Suppressor macrophage (primary cell): ENCODE measurements around the gene RAD17.
"Not testable (repeated sequence)": the region's sequence is repeated elsewhere in the genome, so short reads cannot be mapped to it uniquely, and the experiment has no call there.

ENCODE experiments used
- DNase-seq, 4 experiments: peaks; one replicate each; pipeline ENCODE4 v3.0.0-alpha.2; 2020 to 2022

Gene RAD17

GRCh38 chr5:69378376-69378775, 8.8 kb downstream of the RAD17 start:
- DNase-seq = no peak

DNA sequence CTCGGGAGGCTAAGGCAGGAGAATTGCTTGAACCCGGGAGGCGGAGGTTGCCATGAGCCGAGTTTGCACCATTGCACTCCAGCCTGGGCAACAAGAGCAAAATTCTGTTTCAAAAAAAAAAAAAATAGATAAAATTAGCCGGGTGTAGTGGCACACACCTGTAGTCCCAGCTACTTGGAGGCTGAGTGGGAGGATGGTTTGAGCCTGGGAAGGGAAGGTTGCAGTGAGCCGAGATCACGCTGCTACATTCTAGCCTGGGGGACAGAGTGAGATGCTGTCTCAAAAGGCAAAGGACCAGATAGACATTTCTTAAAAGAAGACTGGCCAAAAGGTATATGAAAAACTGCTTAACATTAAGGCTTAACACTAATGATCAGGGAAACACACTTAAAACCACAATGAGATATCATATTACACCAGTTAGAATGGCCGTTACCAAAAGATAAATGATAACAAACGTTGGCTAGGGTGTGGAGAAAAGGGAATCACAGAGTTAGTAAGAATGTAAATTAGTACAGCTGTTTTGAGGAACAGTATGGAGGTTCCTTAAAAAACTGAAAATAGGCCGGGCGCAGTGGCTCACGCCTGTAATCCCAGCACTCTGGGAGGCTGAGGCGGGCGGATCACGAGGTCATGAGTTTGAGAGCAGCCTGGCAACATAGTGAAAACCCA, 35.2 kb downstream of the RAD17 start:
- DNase-seq = no peak

DNA sequence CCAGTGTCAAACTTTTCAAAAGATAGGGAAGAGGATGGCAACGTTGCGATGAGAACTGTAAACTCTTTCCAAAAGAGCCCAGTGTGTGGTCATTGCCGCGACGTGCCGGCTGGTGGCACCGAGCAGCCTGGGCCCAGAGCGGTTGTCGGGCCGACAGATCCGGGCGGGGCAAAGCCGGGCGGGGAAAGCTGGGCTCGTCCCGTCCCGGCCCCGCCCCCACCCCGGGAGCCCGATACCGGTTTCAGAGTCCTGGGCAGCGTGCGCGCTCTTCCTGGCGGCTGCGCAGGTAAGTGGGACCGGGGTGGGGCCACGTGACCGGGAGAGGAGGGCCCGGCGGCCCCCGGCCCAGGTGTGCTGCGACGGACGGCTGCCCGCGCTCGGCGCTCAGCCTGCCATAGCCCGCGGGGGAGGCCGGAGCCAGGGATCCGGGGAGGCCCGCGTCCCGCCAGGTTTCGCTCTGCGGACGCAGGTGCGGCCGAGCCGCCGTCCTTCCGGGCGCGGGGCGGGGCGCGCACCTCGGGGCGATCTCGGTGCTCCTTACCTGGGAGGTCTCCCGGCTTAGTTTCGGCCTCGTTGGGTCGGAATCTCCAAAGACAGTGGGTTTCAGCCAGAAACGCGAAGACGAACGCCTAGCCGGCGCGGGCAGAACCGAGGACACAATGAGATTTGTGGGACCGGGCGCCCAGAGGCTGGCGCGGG, 45.4 kb downstream of the RAD17 start, which contains the start of gene MARVELD2:
TSS of gene MARVELD2 (plus strand) at position 232 of the 699 bp plus-strand sequence. CDS start 4,270 bp downstream, outside the sequence.
- peak; percentile 63 to 85 (median 68) for DNase-seq

GRCh38 chr5:69415584-69415958, 46.0 kb downstream of the RAD17 start:
- DNase-seq = no peak

- DNase-seq = no peak
These were observed 46.6 kb downstream of the RAD17 start for GRCh38 chr5:69416180-69416579.

DNA sequence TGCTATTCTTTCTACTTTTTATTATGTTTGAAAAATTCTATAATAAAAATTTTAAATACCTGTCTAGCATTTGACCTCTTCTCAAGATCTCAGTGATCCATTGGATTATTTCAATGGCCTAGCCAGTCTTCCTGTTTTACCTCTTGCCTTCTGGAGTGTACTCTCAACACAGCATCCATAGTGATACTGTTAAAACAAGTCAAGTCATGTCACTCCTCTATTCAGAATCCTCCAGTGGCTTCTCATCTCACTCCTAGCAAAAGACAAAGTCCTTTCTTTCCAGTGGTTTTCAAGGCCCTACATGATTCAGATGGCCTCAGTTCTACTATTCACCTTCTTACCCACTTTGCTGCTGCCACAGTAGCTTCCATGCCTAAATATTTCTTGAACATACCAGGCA, 47.1 kb downstream of the RAD17 start:
- no peak for DNase-seq

GRCh38 chr5:69418554-69418953, 48.9 kb downstream of the RAD17 start:
- DNase-seq = no peak

DNA sequence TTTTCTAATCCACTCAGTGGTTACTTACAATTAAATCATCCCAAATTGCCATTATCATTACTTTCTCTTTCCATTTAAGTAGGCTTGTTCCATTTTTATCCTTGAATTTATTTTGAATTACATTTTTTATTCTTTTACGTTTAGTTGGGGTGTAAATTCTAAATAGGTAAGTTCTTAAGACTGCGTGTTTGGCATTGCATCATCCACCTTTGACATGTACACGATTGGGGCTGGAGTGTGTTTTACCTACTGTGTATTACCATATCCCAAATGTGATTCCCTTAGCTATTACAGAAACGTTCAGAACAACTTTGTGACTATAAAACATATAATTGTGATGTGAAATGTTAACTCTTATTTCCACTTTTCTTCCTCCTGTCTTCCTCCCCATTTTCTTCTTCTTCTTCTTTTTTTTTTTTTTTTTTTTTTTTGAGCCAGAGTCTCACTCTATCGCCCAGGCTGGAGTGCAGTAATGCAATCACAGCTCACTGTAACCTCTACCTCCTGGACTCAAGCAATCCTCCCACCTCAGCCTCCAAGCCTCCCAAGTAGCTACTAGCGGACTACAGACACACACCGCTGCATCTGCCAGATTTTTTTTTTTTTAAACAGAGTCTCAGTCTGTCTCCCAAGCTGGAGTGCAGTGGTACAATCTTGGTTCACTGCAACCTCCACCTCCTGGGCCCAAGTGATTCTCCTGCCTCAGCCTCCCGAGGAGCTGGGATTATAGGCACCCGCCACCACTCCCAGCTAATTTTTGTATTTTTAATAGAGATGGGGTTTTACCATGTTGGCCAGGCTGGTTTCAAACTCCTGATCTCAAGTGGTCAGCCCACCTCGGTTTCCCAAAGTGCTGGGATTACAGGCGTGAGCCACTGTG, 62.0 kb downstream of the RAD17 start:
- no peak for DNase-seq

GRCh38 chr5:69432412-69433206, 63.0 kb downstream of the RAD17 start:
- peak in 2 of 4 experiments; percentile 5 to 8 for DNase-seq

GRCh38 chr5:69435276-69435884, 65.8 kb downstream of the RAD17 start:
- DNase-seq = not testable (repeated sequence)

- DNase-seq = no peak
These were observed 74.6 kb downstream of the RAD17 start for GRCh38 chr5:69444127-69444754.

- no peak for DNase-seq
These were observed 79.9 kb downstream of the RAD17 start for GRCh38 chr5:69449511-69449910.

DNA sequence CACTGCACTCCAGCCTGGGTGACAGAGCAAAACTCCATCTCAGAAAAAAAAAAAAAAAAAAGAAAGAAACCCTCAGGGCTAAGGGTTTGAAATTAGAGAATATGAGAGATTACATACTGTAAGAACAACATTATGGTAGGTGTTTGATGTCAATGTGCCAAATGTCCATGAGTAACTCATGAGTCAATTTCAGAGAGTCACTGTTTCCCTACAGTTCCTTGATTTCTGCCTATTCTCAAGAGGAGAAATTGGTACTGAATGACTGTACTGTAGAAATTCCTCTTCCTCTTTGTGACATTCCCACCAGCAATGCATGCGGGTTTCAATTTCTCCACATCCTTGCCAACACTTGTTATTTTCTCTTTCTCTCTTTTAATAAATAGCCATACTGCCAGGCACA, 80.5 kb downstream of the RAD17 start:
- peak; percentile 36 to 78 (median 51) for DNase-seq

- DNase-seq = not testable (repeated sequence)
These were observed 80.9 kb downstream of the RAD17 start for GRCh38 chr5:69450527-69450926.

DNA sequence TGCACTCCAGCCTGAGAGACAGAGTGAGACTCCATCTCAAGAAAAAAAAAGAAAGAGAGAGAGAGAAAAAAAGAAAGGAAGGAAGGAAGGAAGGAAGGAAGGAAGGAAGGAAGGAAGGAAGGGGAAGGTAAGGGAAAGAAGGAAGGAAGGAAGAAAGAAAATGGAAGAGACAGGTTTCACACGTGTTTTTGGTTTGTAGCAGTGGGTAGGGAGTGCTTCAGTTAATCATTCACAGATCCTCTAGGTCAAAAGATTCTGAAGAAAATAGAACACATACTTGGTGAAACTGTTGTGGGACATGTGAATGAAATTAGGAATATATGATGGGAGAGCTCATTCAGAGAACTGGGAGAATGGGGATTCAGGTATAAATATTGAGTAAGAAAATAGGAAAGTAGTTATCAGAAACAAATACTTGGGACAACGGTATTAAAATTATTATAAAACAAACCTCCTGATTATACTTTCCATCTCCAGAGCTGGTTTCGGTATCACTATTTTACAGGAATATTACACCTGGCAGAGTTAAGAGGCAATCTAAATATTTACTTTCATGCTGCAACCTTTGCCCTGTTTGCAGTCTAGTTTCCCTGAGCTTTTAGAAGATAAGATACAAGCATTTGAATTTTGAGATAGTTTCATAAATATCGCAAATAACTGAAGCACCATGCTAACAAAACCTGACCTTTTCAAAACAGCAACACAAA, 82.5 kb downstream of the RAD17 start:
- no peak for DNase-seq

DNA sequence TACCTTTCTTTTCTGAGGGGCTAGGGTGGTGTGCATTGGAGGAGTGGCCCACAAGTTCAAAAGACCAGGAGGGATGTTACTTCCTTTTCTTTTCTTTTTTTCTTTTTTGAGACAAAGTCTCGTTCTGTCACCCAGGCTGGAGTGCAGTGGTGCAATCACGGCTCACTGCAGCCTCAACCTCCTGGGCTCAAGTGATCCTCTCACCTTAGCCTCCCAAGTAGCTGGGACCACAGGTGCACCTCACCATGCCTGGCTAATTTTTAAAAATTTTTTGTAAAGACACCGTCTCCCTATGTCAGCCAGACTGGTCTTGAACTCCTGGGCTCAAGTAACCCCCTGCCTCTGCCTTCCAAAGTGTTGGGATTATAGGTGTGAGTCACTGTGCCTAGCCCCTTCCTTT, 83.9 kb downstream of the RAD17 start:
- DNase-seq = not testable (repeated sequence)

- DNase-seq = peak in 3 of 4 experiments; percentile 23 to 50 (median 25)
These were observed 85.0 kb downstream of the RAD17 start for GRCh38 chr5:69454460-69455249.

- DNase-seq = not testable (repeated sequence)
These were observed 85.9 kb downstream of the RAD17 start for GRCh38 chr5:69455428-69455988.

GRCh38 chr5:69462170-69462569, 92.6 kb downstream of the RAD17 start:
- DNase-seq = no peak
